GM12801 (cell line): ENCODE measurements around the gene MFAP3L.

ENCODE experiments used
- TF ChIP-seq, protein P1 (sequence below): IDR thresholded peaks from one replicate; pipeline ENCODE4 v1.5.1; 2011; ENCODE audit warnings: control low read depth; ENCODE audit not compliant: insufficient read length; ENCODE audit errors: extremely low read depth

MFAP3L gene

GRCh38 chr4:170035845-170036244, 9.7 kb upstream of the MFAP3L start:
- TF ChIP-seq, protein P1, sequence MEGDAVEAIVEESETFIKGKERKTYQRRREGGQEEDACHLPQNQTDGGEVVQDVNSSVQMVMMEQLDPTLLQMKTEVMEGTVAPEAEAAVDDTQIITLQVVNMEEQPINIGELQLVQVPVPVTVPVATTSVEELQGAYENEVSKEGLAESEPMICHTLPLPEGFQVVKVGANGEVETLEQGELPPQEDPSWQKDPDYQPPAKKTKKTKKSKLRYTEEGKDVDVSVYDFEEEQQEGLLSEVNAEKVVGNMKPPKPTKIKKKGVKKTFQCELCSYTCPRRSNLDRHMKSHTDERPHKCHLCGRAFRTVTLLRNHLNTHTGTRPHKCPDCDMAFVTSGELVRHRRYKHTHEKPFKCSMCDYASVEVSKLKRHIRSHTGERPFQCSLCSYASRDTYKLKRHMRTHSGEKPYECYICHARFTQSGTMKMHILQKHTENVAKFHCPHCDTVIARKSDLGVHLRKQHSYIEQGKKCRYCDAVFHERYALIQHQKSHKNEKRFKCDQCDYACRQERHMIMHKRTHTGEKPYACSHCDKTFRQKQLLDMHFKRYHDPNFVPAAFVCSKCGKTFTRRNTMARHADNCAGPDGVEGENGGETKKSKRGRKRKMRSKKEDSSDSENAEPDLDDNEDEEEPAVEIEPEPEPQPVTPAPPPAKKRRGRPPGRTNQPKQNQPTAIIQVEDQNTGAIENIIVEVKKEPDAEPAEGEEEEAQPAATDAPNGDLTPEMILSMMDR: no peak

DNA sequence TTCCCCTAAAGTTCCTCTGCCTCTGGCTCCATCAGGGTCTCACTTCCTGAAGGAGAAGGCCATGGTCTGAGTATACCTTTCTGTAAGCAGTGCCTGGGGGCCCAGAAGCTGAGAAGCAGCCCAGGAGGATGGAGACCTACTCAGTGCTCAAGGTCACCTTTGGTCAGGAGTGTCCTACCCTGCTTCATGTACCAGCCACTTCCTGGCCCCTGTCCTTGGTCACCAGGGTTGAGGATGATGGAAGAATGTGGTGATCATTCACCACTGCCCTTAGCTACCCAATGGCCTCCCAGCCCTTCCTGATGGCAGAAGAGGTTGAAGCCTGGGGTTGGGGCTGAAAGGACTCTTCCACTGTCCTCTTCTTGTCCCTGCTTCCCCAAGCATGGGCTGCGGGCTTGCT, 9.0 kb upstream of the MFAP3L start:
- TF ChIP-seq, protein P1: no peak

DNA sequence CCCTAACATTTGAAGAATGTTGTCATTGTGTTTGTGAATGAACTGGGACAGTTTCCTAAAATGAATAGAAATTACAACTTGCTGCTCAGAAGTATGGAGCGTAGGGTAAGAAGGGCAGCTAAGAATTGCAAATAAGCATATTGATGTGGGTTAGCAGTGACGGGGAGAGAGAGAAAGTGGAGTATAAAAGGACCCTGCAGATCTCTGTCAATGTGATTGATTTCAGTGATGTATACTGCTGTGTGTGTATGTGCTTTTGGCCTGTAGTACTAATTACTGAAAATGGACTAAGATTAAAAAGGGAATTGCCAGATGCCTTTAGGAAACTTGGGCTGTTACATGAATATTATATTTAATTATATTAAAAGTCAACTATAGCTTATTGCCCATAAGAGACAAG, 7.8 kb upstream of the MFAP3L start:
- TF ChIP-seq, protein P1: no peak

- TF ChIP-seq, protein P1: no peak
These were observed 3.9 kb upstream of the MFAP3L start for GRCh38 chr4:170030121-170030520.

GRCh38 chr4:170027181-170027829, 1.1 kb upstream of the MFAP3L start:
- TF ChIP-seq, protein P1: no peak

GRCh38 chr4:170025523-170026252, 507 bp downstream of the MFAP3L start:
- TF ChIP-seq, protein P1: no peak

DNA sequence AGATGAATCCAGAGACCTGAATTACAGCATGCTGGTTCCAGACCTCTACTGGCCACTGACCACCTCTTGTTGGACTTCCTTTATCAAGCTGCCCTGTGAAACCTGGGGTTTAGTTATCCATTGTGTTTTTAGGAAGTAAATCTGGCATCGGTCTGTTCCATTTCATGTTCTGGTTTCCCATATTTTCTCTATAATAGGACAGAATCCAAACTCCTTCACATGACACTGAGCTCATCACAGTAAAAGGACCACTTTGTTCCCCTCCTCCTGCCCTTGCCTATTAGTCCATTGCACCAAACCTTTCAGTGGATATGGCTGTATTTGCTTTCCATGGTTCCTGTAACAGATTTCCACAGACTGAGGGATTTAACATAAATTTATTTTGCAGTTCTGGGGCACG, 4.0 kb downstream of the MFAP3L start:
- TF ChIP-seq, protein P1: no peak
